Fibroblast of gingiva (primary cell): ENCODE data around the gene SPIN1.

Experiments
- DNase-seq: peaks from one replicate; pipeline ENCODE4 v3.0.0-alpha.2; 2011; ENCODE audit warnings: low read depth

The SPIN1 gene

GRCh38 chr9:88436379-88436778 is 48.1 kb downstream of the SPIN1 start:
- no peak for DNase-seq

GRCh38 chr9:88437210-88438146 is 49.2 kb downstream of the SPIN1 start:
- no peak for DNase-seq

GRCh38 chr9:88438811-88439210 is 50.6 kb downstream of the SPIN1 start:
- no peak for DNase-seq

GRCh38 chr9:88441301-88442007 is 53.2 kb downstream of the SPIN1 start:
- no peak for DNase-seq

- DNase-seq = no peak
Observed at GRCh38 chr9:88443480-88444113, 55.4 kb downstream of the SPIN1 start.

GRCh38 chr9:88446728-88447127 is 58.5 kb downstream of the SPIN1 start:
- no peak for DNase-seq

GRCh38 chr9:88447431-88447830 is 59.2 kb downstream of the SPIN1 start:
- no peak for DNase-seq

GRCh38 chr9:88451160-88451559 is 62.9 kb downstream of the SPIN1 start:
- no peak for DNase-seq

GRCh38 chr9:88458716-88459465 is 70.6 kb downstream of the SPIN1 start:
- peak; percentile 90 for DNase-seq

- DNase-seq = no peak
Observed at GRCh38 chr9:88460587-88461332, 72.5 kb downstream of the SPIN1 start.

- DNase-seq = no peak
Observed at GRCh38 chr9:88462191-88462590, 73.9 kb downstream of the SPIN1 start.

GRCh38 chr9:88464851-88465250 is 76.6 kb downstream of the SPIN1 start:
- DNase-seq = no peak

- no peak for DNase-seq
Observed at GRCh38 chr9:88468226-88468625, 80.0 kb downstream of the SPIN1 start.

- DNase-seq = no peak
Observed at GRCh38 chr9:88476491-88477271, 88.4 kb downstream of the SPIN1 start.

GRCh38 chr9:88477300-88477751 is 89.1 kb downstream of the SPIN1 start:
- peak; percentile 80 for DNase-seq

GRCh38 chr9:88478246-88478645 is 90.0 kb downstream of the SPIN1 start:
- no peak for DNase-seq

- no peak for DNase-seq
Observed at GRCh38 chr9:88481933-88482332, 93.7 kb downstream of the SPIN1 start.

- DNase-seq = no peak
Observed at GRCh38 chr9:88488166-88488565, 99.9 kb downstream of the SPIN1 start.

- DNase-seq = no peak
Observed at GRCh38 chr9:88494983-88495721, 106.9 kb downstream of the SPIN1 start.

GRCh38 chr9:88497224-88497623 is 109.0 kb downstream of the SPIN1 start:
- DNase-seq = no peak
